RWPE1 (cell line): ENCODE data around the gene C9orf50.

Experiments used
- CTCF ChIA-PET: fragments of 350-600 bp; sonication (Branson Sonifier 250); formaldehyde crosslinking; extraction: SDS; loops from one replicate; lab custom pipeline; 2021; lab: Yijun Ruan, JAX
- POLR2A ChIA-PET: fragments of 400-600 bp; formaldehyde crosslinking; extraction: SDS; loops from one replicate; lab custom pipeline; 2020; ENCODE audit warnings: antibody characterized with exemption; ENCODE audit not compliant: low non-redundant PET; lab: Yijun Ruan, JAX
- DNase-seq: peaks from one replicate; pipeline ENCODE4 v3.0.0; 2012; ENCODE audit warnings: low spot score
- H3K27ac ChIP-seq: fragments of 450-650 bp; 2 replicates; pipeline ENCODE4 v1.5.1; 2017
- CTCF ChIP-seq: fragments of 450-650 bp; conservative IDR thresholded peaks from 2 replicates; pipeline ENCODE4 v1.5.1; 2017; ENCODE audit warnings: low read depth, mild to moderate bottlenecking

The C9orf50 gene

GRCh38 chr9:129644902-129645301, 24.0 kb upstream of the C9orf50 start:
- TF ChIP-seq CTCF, result no peak
- CTCF ChIA-PET, result interaction anchor here (0.8 to 1.1 kb wide), 2 partner anchors 93 to 506 kb away, joined by 3 read pairs; no protein-coding TSS in a partner anchor
- DNase-seq, result no peak
- POLR2A ChIA-PET, result interaction anchor here (0.6 kb wide), 1 partner anchor 115 kb away, joined by 3 read pairs; no protein-coding TSS in a partner anchor
- H3K27ac ChIP-seq, result peak overlapping the region; percentile 82

GRCh38 chr9:129644365-129644764, 23.5 kb upstream of the C9orf50 start:
- no peak for DNase-seq
- POLR2A ChIA-PET, result interaction anchor here (0.6 kb wide), 1 partner anchor 116 kb away, joined by 3 read pairs; no protein-coding TSS in a partner anchor
- CTCF ChIA-PET, result interaction anchor here (0.6 to 2.2 kb wide), 5 partner anchors 20 to 505 kb away, joined by 3 to 12 read pairs (median 9); no protein-coding TSS in a partner anchor
- H3K27ac ChIP-seq, result peak overlapping the region; percentile 82
- no peak for TF ChIP-seq CTCF

- H3K27ac ChIP-seq, result peak overlapping the region; percentile 82
- ChIA-PET POLR2A (interaction anchor here (0.6 kb wide), 1 partner anchor 538 kb away, joined by 5 read pairs; no protein-coding TSS in a partner anchor), CTCF (interaction anchor here (0.6 to 2.2 kb wide), 7 partner anchors 8 to 286 kb away, joined by 3 to 12 read pairs (median 8); no protein-coding TSS in a partner anchor)
- DNase-seq, result no peak
- no peak for TF ChIP-seq CTCF
These were observed 22.8 kb upstream of the C9orf50 start for GRCh38 chr9:129643706-129644105.

GRCh38 chr9:129641750-129642585, 21.1 kb upstream of the C9orf50 start, which contains the start of gene ASB6:
Gene ASB6 (minus strand): TSS chr9:129642151. CDS start chr9:129641999, 152 bp downstream.
- peak; percentile 99 for DNase-seq
- peak; percentile 100 for TF ChIP-seq CTCF
- peak within 1 kb of the TSS; percentile 82 for H3K27ac ChIP-seq
- CTCF ChIA-PET, result interaction anchor here (0.5 to 5.2 kb wide), 30 partner anchors 11 to 554 kb away, joined by 3 to 33 read pairs (median 4); partner anchors contain the start of gene NTMT1
- POLR2A ChIA-PET, result interaction anchor here (1.2 kb wide), 1 partner anchor 60 kb away, joined by 5 read pairs; no protein-coding TSS in a partner anchor

- peak overlapping the region; percentile 82 for H3K27ac ChIP-seq
- DNase-seq, result no peak
- CTCF ChIA-PET, result interaction anchor here (0.5 to 5.2 kb wide), 8 partner anchors 10 to 553 kb away, joined by 3 to 33 read pairs (median 4); partner anchors contain the start of gene NTMT1
- POLR2A ChIA-PET, result interaction anchor here (0.5 kb wide), 1 partner anchor 15 kb away, joined by 3 read pairs; the partner anchor contains the start of gene NTMT1
- TF ChIP-seq CTCF, result no peak
These were observed 20.2 kb upstream of the C9orf50 start for GRCh38 chr9:129640871-129641749.
